PC-9 (cell line): Measurements from ENCODE around the gene ASB15.

Experiments
- CTCF ChIP-seq: fragments of 200-600 bp; sonication (generic); conservative IDR thresholded peaks from 2 replicates; pipeline ENCODE4 v1.6.1; 2017; ENCODE audit warnings: mixed run types, antibody characterized with exemption, mild to moderate bottlenecking, moderate library complexity
- EZH2 ChIP-seq: fragments of 200-600 bp; sonication (generic); IDR thresholded peaks from 2 replicates; pipeline ENCODE4 v1.8.0; 2017; ENCODE audit warnings: antibody characterized with exemption, low read depth

- TF ChIP-seq CTCF (no peak), EZH2 (no peak)
Measured at GRCh38 chr7:123599766-123600165, 1.9 kb upstream of the ASB15 start.
